ENCODE data around the gene PIGR. TPM values are rescaled to one million over a fixed set of nuclear protein-coding genes. Genes with fewer than 3 reads are reported as not detected.

The PIGR gene
- total RNA-seq, 1 experiment from 2014 or later = not detected

DNA sequence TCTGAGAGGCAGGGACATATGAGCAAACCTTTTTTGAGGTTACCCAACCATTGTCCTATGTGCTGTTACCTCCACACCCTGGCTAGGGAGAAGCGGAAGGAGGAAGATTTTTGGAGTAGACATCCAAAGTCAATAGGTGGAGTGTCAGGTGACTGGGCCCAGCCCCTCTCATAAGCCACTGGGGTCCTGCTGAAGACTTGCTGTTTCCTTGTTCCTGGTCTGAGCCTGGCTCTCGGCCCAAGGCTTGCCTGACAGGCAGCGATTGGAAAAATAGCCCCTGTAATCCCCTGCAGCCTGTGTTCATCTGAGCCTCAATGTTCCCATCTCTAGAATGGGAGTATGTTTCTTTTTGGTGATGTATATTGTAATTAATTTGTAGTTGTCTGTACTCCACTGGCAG lies 6.9 kb upstream of the PIGR start:
- Histone ChIP-seq H3K18ac (ENCODE audit: insufficient read length, low read depth, low read length) (no peak overlapping the region), H3K23ac (ENCODE audit: insufficient read length, low read depth, low read length) (no peak overlapping the region), H4K20me1 (ENCODE audit: control insufficient read depth, insufficient read depth, insufficient read length) (no peaks in the 10 kb centered on the region), H3K79me2 (ENCODE audit: insufficient read depth, low read length) (no peaks in the 10 kb centered on the region), H3K79me1 (ENCODE audit: insufficient read depth, low read depth, low read length, poor library complexity, severe bottlenecking) (no peaks in the 10 kb centered on the region), H3T11ph (ENCODE audit: low read length) (no peak overlapping the region), H3K23me2 (ENCODE audit: insufficient read length, low read depth, low read length, poor library complexity, severe bottlenecking) (no peaks in the 10 kb centered on the region), H2BK15ac (ENCODE audit: low read depth, low read length) (no peak overlapping the region), H3K4me1 (ENCODE audit: insufficient read depth, low read length) (no peaks in the 10 kb centered on the region), H2BK5ac (ENCODE audit: insufficient read length, low read length) (no peak overlapping the region), H3K56ac (ENCODE audit: insufficient read length, low read depth, low read length) (no peak overlapping the region), H3K9me3 (ENCODE audit: control insufficient read depth, low read depth, low read length) (no peaks in the 10 kb centered on the region), H4K91ac (ENCODE audit: insufficient read length, low read depth, low read length) (no peak overlapping the region), H2BK12ac (ENCODE audit: insufficient read length, low read depth, low read length) (no peak overlapping the region), H2BK20ac (ENCODE audit: low read depth, low read length, poor library complexity, severe bottlenecking) (no peak overlapping the region), H2BK120ac (ENCODE audit: low read depth, low read length, poor library complexity, severe bottlenecking) (no peak overlapping the region), H3K4me2 (ENCODE audit: insufficient read depth, insufficient read length, low read length) (no peak overlapping the region), H4K5ac (ENCODE audit: insufficient read length, low read depth, low read length) (no peak overlapping the region), H4K8ac (replicated peaks; ENCODE audit: insufficient read length, low read depth, low read length) (no peak overlapping the region), H2AK5ac (ENCODE audit: insufficient read length, low read length) (no peak overlapping the region), H3K9ac (ENCODE audit: extremely low read depth, insufficient read length, low read length) (no peak overlapping the region), H3K27me3 (ENCODE audit: insufficient read depth, low read length) (no peaks in the 10 kb centered on the region), H3K14ac (ENCODE audit: insufficient read depth, low read length) (no peak overlapping the region), H3K27ac (ENCODE audit: insufficient read length, low read depth, low read length) (no peak overlapping the region), H3K4ac (ENCODE audit: low read depth, low read length) (no peak overlapping the region), H2AFZ (ENCODE audit: low read length) (no peak overlapping the region)
- TF ChIP-seq, protein P1, sequence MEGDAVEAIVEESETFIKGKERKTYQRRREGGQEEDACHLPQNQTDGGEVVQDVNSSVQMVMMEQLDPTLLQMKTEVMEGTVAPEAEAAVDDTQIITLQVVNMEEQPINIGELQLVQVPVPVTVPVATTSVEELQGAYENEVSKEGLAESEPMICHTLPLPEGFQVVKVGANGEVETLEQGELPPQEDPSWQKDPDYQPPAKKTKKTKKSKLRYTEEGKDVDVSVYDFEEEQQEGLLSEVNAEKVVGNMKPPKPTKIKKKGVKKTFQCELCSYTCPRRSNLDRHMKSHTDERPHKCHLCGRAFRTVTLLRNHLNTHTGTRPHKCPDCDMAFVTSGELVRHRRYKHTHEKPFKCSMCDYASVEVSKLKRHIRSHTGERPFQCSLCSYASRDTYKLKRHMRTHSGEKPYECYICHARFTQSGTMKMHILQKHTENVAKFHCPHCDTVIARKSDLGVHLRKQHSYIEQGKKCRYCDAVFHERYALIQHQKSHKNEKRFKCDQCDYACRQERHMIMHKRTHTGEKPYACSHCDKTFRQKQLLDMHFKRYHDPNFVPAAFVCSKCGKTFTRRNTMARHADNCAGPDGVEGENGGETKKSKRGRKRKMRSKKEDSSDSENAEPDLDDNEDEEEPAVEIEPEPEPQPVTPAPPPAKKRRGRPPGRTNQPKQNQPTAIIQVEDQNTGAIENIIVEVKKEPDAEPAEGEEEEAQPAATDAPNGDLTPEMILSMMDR (conservative IDR thresholded peaks at IDR 0.05) = no peak
- Mint-ChIP-seq H3K4me1 (peaks cover 0 to 6% of the 10 kb centered on the region in 2 experiments; a peak in 2 of 4 replicates), H3K4me3 (no peak overlapping the region), H3K27ac (no peak overlapping the region), H3K9me3 (no peaks in the 10 kb centered on the region), H3K27me3 (ENCODE audit: low read depth) (peaks cover 18% of the 10 kb centered on the region), H3K36me3 (ENCODE audit: insufficient read depth in 1 of 3, low read depth in 3 of 3) (no peaks in the 10 kb centered on the region; a peak in 1 of 7 replicates)
- no CpG with 5 or more reads among the region's 3 CpGs for WGBS (ENCODE audit: extremely low coverage, insufficient read length, low lambda C conversion rate)
- DNase-seq = no peak

Measured in H9 (cell line).